Measurements from ENCODE around the gene RALB.

The RALB gene

DNA sequence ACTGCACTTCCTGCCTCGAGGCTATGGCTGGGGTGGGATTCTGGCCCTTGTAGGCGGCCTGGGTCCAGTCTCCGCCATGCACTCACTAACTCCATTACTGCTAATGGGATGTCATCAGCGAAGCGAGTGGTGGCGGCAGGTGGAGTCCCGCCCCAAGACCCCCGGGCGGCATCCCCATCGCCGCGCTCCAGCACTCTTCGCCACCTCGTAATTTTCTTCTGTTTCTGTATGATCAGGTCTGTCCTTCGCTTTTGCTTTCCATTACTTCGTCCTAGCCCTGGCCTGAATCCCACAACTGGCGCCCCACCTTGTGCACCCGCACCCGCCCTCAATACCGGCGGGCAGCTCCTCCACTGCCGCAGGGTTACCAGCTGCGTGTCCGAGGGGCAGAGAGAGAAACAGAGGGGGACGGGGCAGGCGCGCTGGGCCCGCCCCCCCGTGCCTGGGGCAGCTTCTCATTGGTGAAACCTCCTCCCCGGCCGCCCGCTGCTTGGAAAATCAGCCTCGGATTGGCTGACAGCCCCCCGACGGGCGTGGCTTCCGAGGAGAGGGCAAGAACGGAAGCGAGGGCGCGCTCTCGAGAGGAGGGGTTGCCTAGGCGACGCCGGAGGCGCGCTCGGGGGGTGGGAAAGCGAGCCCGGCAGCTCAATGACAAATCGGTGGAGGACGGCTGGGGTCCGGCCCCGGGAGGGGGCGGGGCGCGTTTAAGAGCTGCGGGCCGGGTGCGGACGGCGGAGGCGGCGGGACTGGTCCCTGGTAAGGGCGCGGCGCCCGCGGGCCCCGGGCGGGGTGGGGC, at the start of gene RALB:
RALB (plus strand) TSS at position 628 of the 796 bp plus-strand sequence. CDS start 25,813 bp downstream, outside the sequence.
- peak; percentile 95 to 96 for DNase-seq (ENCODE audit: low read depth in 2 of 2)

DNA sequence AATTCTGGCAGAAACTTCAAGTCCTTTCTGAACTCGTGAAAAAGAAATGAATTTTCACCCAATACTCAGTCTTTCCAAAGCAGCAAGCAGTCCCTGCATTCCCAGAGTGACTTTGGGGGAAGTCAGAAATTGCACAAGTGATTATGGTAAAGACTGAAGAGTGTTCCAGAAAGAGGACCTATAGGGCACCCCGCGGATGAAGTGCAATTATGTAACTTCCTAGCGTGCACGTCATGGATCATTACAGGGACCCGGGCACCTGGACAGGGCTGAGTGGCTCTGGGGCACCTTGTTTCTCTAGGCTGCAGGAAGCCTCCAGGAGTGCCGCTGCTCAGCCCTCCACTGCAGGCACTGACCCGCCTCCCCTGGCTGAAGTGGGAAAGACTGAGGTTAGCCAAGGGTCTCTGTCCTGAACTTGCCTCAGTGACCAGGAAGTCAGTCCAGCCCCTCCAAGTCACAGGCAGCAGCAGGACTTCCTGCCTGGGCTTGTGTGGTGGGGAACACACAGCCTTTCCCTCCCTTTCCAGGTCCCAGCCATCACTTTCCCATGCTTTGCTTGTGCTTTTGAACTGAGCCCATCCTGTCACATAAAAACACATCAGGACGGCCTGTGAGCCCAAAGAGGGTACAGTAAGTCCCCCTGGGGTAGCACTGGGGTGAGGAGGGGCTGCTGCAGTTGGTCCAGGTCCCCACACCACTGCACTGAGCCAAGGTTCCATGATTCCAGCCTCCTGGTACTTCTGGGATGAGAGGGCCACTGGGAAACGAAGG, 49.2 kb upstream of the RALB start:
- no peak for DNase-seq (ENCODE audit: low read depth in 2 of 2)

DNA sequence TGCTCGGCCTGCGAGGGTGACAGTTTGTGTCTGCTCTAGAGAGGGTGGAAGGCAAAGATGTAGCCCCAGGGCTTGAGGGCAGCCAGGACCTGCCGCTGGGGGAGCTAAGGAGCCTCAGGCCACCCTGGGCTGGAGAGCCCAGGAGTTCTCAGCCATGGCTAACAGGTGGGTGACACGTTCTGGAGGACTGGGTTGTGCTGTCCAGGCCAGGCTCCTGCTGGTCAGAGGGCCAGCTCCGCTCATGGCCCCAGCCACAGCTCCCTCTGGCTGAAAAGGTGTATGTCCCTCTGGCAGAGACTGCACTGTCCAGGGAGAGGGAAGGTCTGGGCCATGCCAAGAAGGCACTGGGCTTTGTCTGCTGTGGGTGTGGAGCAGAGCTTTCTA, 48.6 kb upstream of the RALB start:
- no peak for DNase-seq (ENCODE audit: low read depth in 2 of 2)

- DNase-seq (ENCODE audit: low read depth in 2 of 2): no peak
Measured at GRCh38 chr2:120204417-120204816, 48.2 kb upstream of the RALB start.

DNA sequence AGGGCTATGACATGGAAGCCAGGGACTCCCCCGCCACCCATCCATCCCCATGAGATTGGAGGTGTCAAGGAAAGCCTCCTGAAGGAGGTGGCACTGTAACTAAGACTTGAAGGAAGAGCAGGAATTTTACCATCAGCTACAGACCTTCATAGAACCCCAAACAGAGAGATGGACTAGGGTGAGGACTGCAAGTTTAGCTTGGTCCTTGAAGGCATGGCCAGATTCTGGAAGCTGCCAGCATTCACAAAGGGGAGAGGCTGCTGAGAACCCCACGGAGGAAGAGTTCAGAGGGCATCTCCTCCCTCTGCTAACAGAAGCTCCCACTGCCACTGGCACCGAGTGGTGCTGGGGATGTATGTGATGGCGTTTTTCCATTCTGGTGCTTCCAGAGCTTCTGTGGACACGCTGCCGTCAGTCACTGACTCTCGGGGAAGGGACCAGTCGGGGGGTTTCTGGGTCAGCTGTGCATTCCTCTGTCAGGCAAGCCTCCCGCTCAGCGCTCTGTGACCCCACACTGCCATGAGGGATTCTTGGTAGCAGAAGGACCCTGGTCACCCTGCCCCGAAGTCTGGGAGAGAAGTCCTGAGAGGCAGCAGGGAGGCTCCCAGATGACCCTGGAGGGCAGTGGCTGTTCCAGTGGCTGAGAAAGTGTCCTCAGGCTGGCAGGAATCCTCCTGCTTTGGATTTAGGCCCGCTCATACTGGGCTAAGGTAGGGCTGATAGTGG, 47.5 kb upstream of the RALB start:
- DNase-seq (ENCODE audit: low read depth in 2 of 2): no peak

DNA sequence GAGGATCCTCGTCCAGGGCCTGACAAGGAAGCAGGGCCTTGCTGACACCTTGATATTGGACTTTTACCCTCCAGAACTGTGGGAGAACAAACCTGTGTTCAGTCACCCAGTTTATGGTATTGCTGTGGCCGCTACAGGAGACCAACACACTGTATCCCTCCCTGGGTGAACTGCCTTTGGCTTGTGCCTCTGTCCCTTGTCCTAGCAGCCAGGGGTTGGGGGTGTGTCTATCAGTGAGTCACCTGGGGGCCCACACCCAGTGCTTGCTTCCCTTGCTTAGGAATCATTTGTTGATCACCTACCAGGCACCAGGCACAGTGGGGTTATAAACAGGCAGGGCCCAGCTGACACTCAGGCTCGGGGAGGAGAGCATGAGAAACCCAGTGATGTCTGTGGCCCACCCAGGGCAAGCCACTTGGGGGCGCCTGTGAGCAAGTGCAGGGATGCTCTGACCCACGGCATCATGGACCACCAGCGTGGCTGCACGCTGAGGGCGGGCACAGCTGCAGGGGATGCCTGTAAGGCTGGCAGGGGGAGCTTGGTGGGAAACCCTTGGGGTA, 46.5 kb upstream of the RALB start:
- no peak for DNase-seq (ENCODE audit: low read depth in 2 of 2)

- no peak for DNase-seq (ENCODE audit: low read depth in 2 of 2)
Measured at GRCh38 chr2:120208381-120209353, 44.0 kb upstream of the RALB start.

- no peak for DNase-seq (ENCODE audit: low read depth in 2 of 2)
Measured at GRCh38 chr2:120209427-120210269, 43.0 kb upstream of the RALB start.

DNA sequence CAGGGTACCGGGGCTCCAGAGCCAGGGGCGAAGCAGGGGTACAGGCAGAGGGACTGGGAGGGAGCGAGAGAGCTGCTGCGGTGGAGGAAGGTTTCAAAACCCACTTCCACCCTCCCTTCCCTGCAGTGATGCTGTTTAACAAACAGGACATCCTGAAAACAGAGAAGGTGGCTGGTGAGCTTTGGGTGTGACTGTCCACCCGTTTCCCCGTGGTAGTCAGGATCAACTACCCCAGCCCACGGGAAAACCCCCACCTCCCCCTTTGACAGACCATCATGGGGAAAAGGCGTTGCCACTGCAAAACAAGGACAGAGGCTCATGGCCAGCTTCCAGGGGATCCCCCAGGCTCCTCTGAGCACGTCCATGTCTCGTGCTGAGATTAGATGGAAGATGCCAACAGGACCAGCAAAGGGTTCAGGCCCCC, 42.4 kb upstream of the RALB start:
- DNase-seq (ENCODE audit: low read depth in 2 of 2): no peak

GRCh38 chr2:120218181-120218580, 34.5 kb upstream of the RALB start:
- DNase-seq (ENCODE audit: low read depth in 2 of 2): no peak

DNA sequence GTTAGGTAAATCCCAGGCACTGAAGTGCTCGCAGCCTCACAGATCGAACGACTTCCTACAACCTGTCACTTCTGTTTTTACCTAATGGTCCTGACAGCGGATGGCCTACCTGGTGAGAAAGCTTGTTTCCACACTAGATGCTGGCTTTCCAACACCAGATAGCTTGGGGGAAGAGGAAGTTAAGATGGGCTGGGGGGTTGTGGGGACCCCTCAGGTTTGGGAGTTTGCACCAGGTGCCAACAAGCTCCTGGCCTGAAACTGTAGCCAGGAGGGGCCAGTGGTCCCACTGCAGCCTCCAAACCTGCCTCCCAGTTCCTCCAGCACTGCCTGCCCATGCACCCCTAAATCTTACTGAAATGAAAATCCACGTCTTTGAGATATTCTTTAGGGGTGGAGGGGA, 33.4 kb upstream of the RALB start:
- DNase-seq (ENCODE audit: low read depth in 2 of 2): no peak

GRCh38 chr2:120219766-120220165, 32.9 kb upstream of the RALB start:
- no peak for DNase-seq (ENCODE audit: low read depth in 2 of 2)

GRCh38 chr2:120220756-120221155, 31.9 kb upstream of the RALB start:
- DNase-seq (ENCODE audit: low read depth in 2 of 2): no peak

DNA sequence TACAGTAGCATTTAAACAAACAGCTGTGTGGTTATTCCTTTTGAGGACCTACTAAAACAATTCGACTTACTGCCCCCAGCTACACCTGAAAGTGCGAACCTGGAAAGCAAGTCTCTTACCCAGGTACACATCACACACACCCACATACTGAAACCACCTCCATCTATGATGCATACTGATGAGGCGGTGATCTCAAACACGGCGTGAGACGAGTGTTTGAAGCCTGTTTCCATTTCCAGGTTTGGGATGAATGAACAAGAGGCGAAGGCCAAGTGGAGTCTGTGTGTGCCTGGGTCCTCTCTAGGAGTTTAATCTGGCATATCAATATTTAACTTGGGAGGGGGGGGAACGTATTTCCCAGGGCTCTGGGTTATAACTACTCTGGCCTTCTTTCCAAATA, 31.0 kb upstream of the RALB start:
- DNase-seq (ENCODE audit: low read depth in 2 of 2): no peak

DNA sequence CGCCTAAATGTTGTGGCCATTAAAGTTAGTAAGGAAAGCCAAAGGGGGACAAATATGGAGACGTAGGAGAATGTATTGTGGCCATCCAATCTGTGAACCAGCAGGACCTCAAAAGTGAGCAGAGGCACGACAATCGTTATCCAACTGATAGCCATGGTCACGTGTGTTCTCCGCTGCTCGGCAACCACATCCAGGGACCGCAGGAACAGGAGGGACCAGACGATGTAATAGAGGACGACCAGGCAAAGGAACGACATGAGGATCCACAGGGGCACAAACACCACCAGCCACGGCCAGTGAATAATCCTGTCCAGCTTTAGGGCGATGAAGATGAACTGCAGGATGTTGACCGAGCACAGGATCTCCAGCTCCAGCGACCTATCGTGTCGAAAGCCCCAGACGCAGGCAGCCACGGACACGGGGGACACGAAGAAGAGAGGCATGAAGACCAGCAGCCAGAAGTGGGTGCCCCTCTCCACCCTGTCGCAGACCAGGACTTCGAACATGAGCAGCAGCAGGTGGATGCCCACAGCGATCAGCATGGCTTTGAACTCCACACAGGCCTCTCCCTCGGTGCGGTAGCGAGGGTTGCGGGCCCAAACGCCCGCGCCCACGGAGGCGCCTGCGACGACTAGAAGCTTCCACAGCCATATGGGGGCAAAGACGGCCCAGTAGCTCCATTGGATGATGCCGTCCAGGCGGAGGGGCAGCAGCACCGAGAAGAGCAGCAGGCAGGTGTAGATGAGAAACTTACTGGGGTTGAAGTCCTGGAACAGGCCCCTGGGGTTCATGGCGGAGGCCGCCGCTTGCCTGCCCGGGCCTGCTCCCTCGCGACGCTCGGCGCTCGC, 30.2 kb upstream of the RALB start:
- DNase-seq (ENCODE audit: low read depth in 2 of 2): no peak

DNA sequence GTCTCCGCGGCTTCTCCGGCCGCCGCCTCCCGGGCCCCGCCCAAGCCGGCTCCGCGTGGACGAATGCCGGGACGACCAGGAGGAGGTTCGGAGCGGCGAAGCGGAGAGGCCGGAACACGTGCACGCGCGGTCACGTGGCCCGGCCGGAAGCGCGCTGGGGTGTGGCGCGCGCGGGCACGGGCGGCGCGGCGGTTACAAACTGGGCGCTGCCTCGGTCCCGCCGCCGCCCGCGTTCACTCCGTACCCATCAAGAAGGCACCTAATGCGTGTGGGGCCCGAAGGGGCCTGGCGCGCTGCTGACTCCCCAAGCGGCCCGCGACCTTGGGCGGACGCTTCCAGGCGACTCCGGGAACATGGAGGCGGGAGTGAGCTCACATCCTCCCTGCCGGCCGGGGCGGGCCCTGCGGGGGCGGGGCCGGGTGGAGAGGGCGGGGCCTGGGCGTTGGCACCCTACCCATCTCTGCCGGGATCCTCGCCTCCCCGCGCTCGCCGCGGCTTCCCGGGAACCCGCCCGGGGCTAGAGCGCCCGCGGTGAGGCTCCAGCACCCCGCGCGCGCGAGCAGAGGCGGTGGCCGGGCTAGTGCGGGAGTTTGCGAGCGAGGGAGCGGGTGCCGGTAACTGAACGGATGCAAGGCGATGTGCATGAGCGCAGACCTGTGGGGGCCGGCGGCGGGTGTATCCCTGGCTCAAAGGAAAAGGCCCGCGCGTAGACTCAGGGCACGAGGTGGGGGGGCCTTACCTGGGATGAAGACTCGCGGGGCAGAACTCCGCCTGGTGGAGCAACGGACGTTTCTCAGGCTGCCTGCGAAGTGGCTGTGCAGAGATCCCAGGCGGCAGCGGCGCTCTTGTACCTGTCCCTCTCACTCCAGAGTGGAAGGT, 29.4 kb upstream of the RALB start, which contains the start of gene TMEM185B:
TMEM185B (minus strand) TSS at position 367 of the 879 bp plus-strand sequence. CDS start 424 bp downstream, outside the sequence.
- DNase-seq (ENCODE audit: low read depth in 2 of 2): peak; percentile 79 to 86

GRCh38 chr2:120224256-120224655, 28.4 kb upstream of the RALB start:
- no peak for DNase-seq (ENCODE audit: low read depth in 2 of 2)

Measured in stimulated activated CD8-positive, alpha-beta memory T cell treated with anti-CD3 and anti-CD28 coated beads, Interleukin-7, amount 100 ng/mL, for 1 hour (primary cell).